Esophagus muscularis mucosa (tissue), 4 donors: ENCODE measurements around the gene LCN2. TPM values are rescaled to one million over a fixed set of nuclear protein-coding genes. Genes with fewer than 3 reads are reported as not detected.

ENCODE experiments used
- DNase-seq: peaks from one replicate; pipeline ENCODE4 v3.0.0-alpha.2; 2017; ENCODE audit errors: extremely low spot score
- H3K27ac ChIP-seq, 4 donors: fragments of 200-600 bp; sonication (generic); replicated peaks in 1 of 4; 1 replicate in 3 of 4; 2 replicates in 1 of 4; pipeline ENCODE4 v1.5.1; 2016 to 2019; ENCODE audit warnings: mild to moderate bottlenecking in 1 of 4
- H3K27me3 ChIP-seq, 4 donors: fragments of 200-600 bp; sonication (generic); one replicate each; pipeline versions ENCODE4 v1.5.1 to v1.6.0; 2016 to 2019
- H3K36me3 ChIP-seq, 4 donors: fragments of 200-600 bp; sonication (generic); one replicate each; pipeline ENCODE4 v1.5.1; 2016 to 2019
- H3K4me1 ChIP-seq, 4 donors: fragments of 200-600 bp; sonication (generic); one replicate each; pipeline ENCODE4 v1.5.1; 2016 to 2019
- H3K4me3 ChIP-seq, 4 donors: fragments of 200-600 bp; sonication (generic); 1 replicate in 2 of 4; 2 replicates in 2 of 4; pipeline ENCODE4 v1.5.1; 2016 to 2019; ENCODE audit warnings: mild to moderate bottlenecking in 4 of 4, moderate library complexity in 1 of 4
- H3K9me3 ChIP-seq, 4 donors: fragments of 200-600 bp; sonication (generic); 1 replicate in 3 of 4; 2 replicates in 1 of 4; pipeline ENCODE4 v1.5.1; 2016 to 2019
- CTCF ChIP-seq, 3 experiments: fragments of 200-600 bp in 2 of 3; fragments of 450-650 bp in 1 of 3; sonication (generic) in 2 of 3; IDR thresholded peaks; one replicate each; pipeline ENCODE4 v1.5.1; 2017 to 2019; ENCODE audit warnings: antibody characterized with exemption in 3 of 3, mild to moderate bottlenecking in 2 of 3, moderate library complexity in 1 of 3
- EP300 ChIP-seq: sonication (generic); formaldehyde crosslinking; IDR thresholded peaks from one replicate; pipeline ENCODE4 v1.6.1; 2017; ENCODE audit warnings: antibody characterized with exemption
- POLR2A ChIP-seq: fragments of 450-650 bp; IDR thresholded peaks from one replicate; pipeline ENCODE4 v1.6.1; 2017; ENCODE audit warnings: antibody characterized with exemption, moderate library complexity, mild to moderate bottlenecking, low read depth
- POLR2AphosphoS5 ChIP-seq, 2 donors: sonication (generic); formaldehyde crosslinking; IDR thresholded peaks; one replicate each; pipeline ENCODE4 v1.6.1; 2017; ENCODE audit warnings: antibody characterized with exemption in 2 of 2
- WGBS: methylation state at CpG from one replicate; pipeline ENCODE4 v1.1.5; 2018; 5-methylcytosine and 5-hydroxymethylcytosine counted together
- intact Hi-C: fragments of 100-400 bp; cut with DNase I; formaldehyde crosslinking; loops from one replicate; pipeline ENCODE4 v1.15.1; 2023
- total RNA-seq, 4 donors: library from RNA; depleted of rRNA; stranded (reverse); fragments of >200 nt; gene quantifications; one replicate each; pipeline versions ENCODE4 v1.1.0 to v1.2.1, GENCODE V29; 2016

Gene LCN2
- total RNA-seq, 4 donors from 2014 or later: 0.83 to 6.2 TPM; not detected in 2

GRCh38 chr9:128163523-128164306 is 14.5 kb downstream of the LCN2 start:
- TF ChIP-seq POLR2A (no peak), CTCF (IDR thresholded peaks at IDR 0.05) (no peak), EP300 (no peak), POLR2AphosphoS5 (IDR thresholded peaks at IDR 0.05) (no peak)
- H3K9me3 ChIP-seq: no peaks in the 10 kb centered on the region
- no peaks in the 10 kb centered on the region for H3K27me3 ChIP-seq
- H3K27ac ChIP-seq: no peak overlapping the region
- peaks cover 20 to 29% (median 22%) of the 10 kb centered on the region in 4 donors for H3K4me1 ChIP-seq
- DNase-seq: no peak
- 93% methylated on average over 8 of the region's 10 CpGs for WGBS
- no peak overlapping the region for H3K4me3 ChIP-seq
- intact Hi-C loops: no loop called here
- H3K36me3 ChIP-seq: peaks cover 34 to 65% (median 59%) of the 10 kb centered on the region in 4 donors

GRCh38 chr9:128164307-128164885 is 15.1 kb downstream of the LCN2 start:
- H3K27ac ChIP-seq: no peak overlapping the region
- peaks cover 40 to 72% (median 66%) of the 10 kb centered on the region in 4 donors for H3K36me3 ChIP-seq
- no peaks in the 10 kb centered on the region for H3K27me3 ChIP-seq
- peaks cover 17 to 24% (median 18%) of the 10 kb centered on the region in 4 donors for H3K4me1 ChIP-seq
- no peak overlapping the region for H3K4me3 ChIP-seq
- intact Hi-C loops: no loop called here
- 70% methylated on average over 12 of the region's 14 CpGs for WGBS
- no peak for TF ChIP-seq CTCF (IDR thresholded peaks at IDR 0.05)
- no peak for TF ChIP-seq POLR2AphosphoS5 (IDR thresholded peaks at IDR 0.05)
- TF ChIP-seq EP300: no peak
- TF ChIP-seq POLR2A: no peak
- H3K9me3 ChIP-seq: no peaks in the 10 kb centered on the region
- DNase-seq: no peak

GRCh38 chr9:128166169-128166568 is 16.9 kb downstream of the LCN2 start:
- H3K36me3 ChIP-seq: peaks cover 51 to 89% (median 83%) of the 10 kb centered on the region in 4 donors
- no peaks in the 10 kb centered on the region for H3K9me3 ChIP-seq
- no peak for DNase-seq
- H3K27ac ChIP-seq: no peak overlapping the region
- peaks cover 4 to 12% (median 8%) of the 10 kb centered on the region in 4 donors for H3K4me1 ChIP-seq
- 90% methylated on average over 14 of the region's 18 CpGs for WGBS
- no peaks in the 10 kb centered on the region for H3K27me3 ChIP-seq
- intact Hi-C loops: no loop called here
- TF ChIP-seq EP300 (no peak), POLR2A (no peak), CTCF (IDR thresholded peaks at IDR 0.05) (no peak), POLR2AphosphoS5 (IDR thresholded peaks at IDR 0.05) (no peak)
- no peak overlapping the region for H3K4me3 ChIP-seq

- Histone ChIP-seq H3K4me1 (peaks cover 0 to 2% (median under 1%) of the 10 kb centered on the region in 4 donors), H3K4me3 (no peak overlapping the region), H3K36me3 (peaks cover 51 to 91% (median 85%) of the 10 kb centered on the region in 4 donors), H3K27me3 (no peaks in the 10 kb centered on the region), H3K9me3 (no peaks in the 10 kb centered on the region), H3K27ac (no peak overlapping the region)
- no peak for TF ChIP-seq POLR2AphosphoS5 (IDR thresholded peaks at IDR 0.05)
- TF ChIP-seq EP300: no peak
- no peak for TF ChIP-seq CTCF (IDR thresholded peaks at IDR 0.05)
- no peak for TF ChIP-seq POLR2A
- intact Hi-C loops: no loop called here
- 100% methylated on average over 3 of the region's 4 CpGs for WGBS
- DNase-seq: no peak
Measured at GRCh38 chr9:128167209-128167608, 18.0 kb downstream of the LCN2 start.
